ENCODE measurements around the gene ADRA2A. TPM values are rescaled to one million over a fixed set of nuclear protein-coding genes. Genes with fewer than 3 reads are reported as not detected.

The ADRA2A gene
- total and polyA plus RNA-seq, 10 of the 15 experiments (the other 5 are each of a cell fraction or from before 2014, with no cell fraction given), result 0.08 TPM; not detected in 9

- no peaks in the 10 kb centered on the region for H3K36me3 ChIP-seq (ENCODE audit: control insufficient read depth in 2 of 2, insufficient read depth in 2 of 2, low read length in 1 of 2)
- peaks cover 0 to 11% of the 10 kb centered on the region in 2 experiments; a peak in 3 of 4 replicates for H3K27me3 ChIP-seq (replicated peaks in 1 of 2; ENCODE audit: control insufficient read depth in 2 of 2, insufficient read depth in 2 of 2, low read length in 1 of 2)
- RAD21 ChIA-PET (ENCODE audit: unreplicated experiment), result no interaction called here
- intact Hi-C loops (cut with micrococcal nuclease; ENCODE audit: unreplicated experiment), result no loop called here
- H3K9me3 ChIP-seq (replicated peaks; ENCODE audit: control insufficient read depth, insufficient read depth, low read length), result no peaks in the 10 kb centered on the region; the same call in 2 of the 3 replicates
- no peak overlapping the region for H3K4me2 ChIP-seq (ENCODE audit: control insufficient read depth, insufficient read depth)
- no peaks in the 10 kb centered on the region for H3K79me2 ChIP-seq (ENCODE audit: control insufficient read depth, insufficient read depth, low read length)
- CTCF ChIA-PET, result no interaction called here
- no peak for DNase-seq (ENCODE audit: low read depth, low spot score)
- WGBS (ENCODE audit: insufficient coverage, insufficient replicate concordance, low lambda C conversion rate, missing lambda C conversion rate), result 31% methylated on average over 6 of the region's 6 CpGs
- H3K4me3 ChIP-seq, result no peak overlapping the region
- in situ Hi-C loops (cut with MboI), result no loop called here
- POLR2A ChIA-PET, result interaction anchor here (0.6 kb wide), 1 partner anchor 98 kb away, joined by 3 read pairs; no protein-coding TSS in a partner anchor
- SMC1A ChIA-PET (ENCODE audit: uncharacterized antibody, unreplicated experiment), result no interaction called here
- H4K20me1 ChIP-seq (ENCODE audit: control insufficient read depth, insufficient read depth), result no peaks in the 10 kb centered on the region
- ATAC-seq, result no peak
- H3K27ac ChIP-seq (ENCODE audit: control insufficient read depth, insufficient read depth), result no peak overlapping the region
- no peaks in the 10 kb centered on the region for H3K4me1 ChIP-seq (ENCODE audit: control insufficient read depth, insufficient read depth, low read length)
- no peak for TF ChIP-seq ZNF207 (IDR thresholded peaks at IDR 0.05; ENCODE audit: borderline replicate concordance)
- TF ChIP-seq HDAC6 (IDR thresholded peaks at IDR 0.05; ENCODE audit: unreplicated experiment), result no peak
- TF ChIP-seq, protein P1, sequence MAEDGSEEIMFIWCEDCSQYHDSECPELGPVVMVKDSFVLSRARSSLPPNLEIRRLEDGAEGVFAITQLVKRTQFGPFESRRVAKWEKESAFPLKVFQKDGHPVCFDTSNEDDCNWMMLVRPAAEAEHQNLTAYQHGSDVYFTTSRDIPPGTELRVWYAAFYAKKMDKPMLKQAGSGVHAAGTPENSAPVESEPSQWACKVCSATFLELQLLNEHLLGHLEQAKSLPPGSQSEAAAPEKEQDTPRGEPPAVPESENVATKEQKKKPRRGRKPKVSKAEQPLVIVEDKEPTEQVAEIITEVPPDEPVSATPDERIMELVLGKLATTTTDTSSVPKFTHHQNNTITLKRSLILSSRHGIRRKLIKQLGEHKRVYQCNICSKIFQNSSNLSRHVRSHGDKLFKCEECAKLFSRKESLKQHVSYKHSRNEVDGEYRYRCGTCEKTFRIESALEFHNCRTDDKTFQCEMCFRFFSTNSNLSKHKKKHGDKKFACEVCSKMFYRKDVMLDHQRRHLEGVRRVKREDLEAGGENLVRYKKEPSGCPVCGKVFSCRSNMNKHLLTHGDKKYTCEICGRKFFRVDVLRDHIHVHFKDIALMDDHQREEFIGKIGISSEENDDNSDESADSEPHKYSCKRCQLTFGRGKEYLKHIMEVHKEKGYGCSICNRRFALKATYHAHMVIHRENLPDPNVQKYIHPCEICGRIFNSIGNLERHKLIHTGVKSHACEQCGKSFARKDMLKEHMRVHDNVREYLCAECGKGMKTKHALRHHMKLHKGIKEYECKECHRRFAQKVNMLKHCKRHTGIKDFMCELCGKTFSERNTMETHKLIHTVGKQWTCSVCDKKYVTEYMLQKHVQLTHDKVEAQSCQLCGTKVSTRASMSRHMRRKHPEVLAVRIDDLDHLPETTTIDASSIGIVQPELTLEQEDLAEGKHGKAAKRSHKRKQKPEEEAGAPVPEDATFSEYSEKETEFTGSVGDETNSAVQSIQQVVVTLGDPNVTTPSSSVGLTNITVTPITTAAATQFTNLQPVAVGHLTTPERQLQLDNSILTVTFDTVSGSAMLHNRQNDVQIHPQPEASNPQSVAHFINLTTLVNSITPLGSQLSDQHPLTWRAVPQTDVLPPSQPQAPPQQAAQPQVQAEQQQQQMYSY (CRISPR knock-in tag; IDR thresholded peaks at IDR 0.05), result no peak
- TF ChIP-seq FOXM1 (IDR thresholded peaks at IDR 0.05; ENCODE audit: low read depth, low read length), result no peak
- TF ChIP-seq GABPA (IDR thresholded peaks at IDR 0.05; ENCODE audit: low read depth), result no peak
- no peak for TF ChIP-seq ZZZ3 (IDR thresholded peaks at IDR 0.05; ENCODE audit: control insufficient read depth, insufficient read length, low read depth)
- TF ChIP-seq ZBTB40 (IDR thresholded peaks at IDR 0.05; ENCODE audit: borderline replicate concordance), result no peak
- no peak for TF ChIP-seq CHD4 (IDR thresholded peaks at IDR 0.05)
- TF ChIP-seq NBN (IDR thresholded peaks at IDR 0.05), result no peak
- no peak for FAIRE-seq
- no TSS peak for BruUV-seq (replicated peaks)
- no peak overlapping the region for H2AFZ ChIP-seq (ENCODE audit: control insufficient read depth, low read depth, low read length)
- H3K9ac ChIP-seq (ENCODE audit: control insufficient read depth, insufficient read depth, low read length), result no peak overlapping the region
These were observed 4.8 kb downstream of the ADRA2A start for GRCh38 chr10:111081595-111081994.

Measured in GM12878 (cell line).